GM12865 (cell line): Measurements from ENCODE around the gene NCK2.

Experiments
- DNase-seq: peaks from one replicate; pipeline ENCODE4 v3.0.0; 2010; ENCODE audit warnings: low read depth
- H3K4me3 ChIP-seq: 2 replicates; pipeline ENCODE4 v1.5.1; 2011; ENCODE audit warnings: mild to moderate bottlenecking, low read depth, low read length, control low read depth
- TF ChIP-seq, protein P1 (sequence below): IDR thresholded peaks from 2 replicates; pipeline ENCODE4 v1.5.1; 2011; ENCODE audit warnings: low read length, control low read depth, low read depth, inconsistent platforms; ENCODE audit not compliant: insufficient read depth; ENCODE audit errors: missing control alignments

NCK2 gene

DNA sequence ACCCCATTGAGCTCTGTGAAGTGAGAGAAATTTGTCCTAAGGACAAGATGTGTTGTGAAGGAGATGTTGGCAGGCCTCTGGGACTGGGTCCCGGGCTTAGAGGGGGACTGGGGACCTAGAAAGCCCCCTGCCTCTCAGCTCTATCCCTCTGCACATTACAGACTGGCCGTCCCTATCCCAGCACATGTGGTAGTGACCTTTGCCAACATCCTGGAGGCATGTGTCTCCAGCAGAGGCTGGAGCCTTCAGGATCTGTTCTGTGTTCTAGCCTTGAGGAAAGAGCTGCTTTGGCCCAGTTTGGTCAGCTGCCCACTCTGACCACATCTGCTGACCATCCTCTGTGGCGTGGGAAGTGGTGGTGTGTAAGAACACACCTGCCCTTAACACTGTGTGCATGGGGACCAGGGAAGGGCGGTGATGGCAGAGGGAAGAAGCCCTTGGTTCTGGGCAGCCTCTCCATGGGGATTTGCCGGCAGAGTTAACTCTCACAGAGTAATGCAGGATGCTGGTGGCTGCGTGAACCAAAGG, 33.4 kb downstream of the NCK2 start:
- H3K4me3 ChIP-seq = no peak overlapping the region
- DNase-seq = no peak
- TF ChIP-seq, protein P1, sequence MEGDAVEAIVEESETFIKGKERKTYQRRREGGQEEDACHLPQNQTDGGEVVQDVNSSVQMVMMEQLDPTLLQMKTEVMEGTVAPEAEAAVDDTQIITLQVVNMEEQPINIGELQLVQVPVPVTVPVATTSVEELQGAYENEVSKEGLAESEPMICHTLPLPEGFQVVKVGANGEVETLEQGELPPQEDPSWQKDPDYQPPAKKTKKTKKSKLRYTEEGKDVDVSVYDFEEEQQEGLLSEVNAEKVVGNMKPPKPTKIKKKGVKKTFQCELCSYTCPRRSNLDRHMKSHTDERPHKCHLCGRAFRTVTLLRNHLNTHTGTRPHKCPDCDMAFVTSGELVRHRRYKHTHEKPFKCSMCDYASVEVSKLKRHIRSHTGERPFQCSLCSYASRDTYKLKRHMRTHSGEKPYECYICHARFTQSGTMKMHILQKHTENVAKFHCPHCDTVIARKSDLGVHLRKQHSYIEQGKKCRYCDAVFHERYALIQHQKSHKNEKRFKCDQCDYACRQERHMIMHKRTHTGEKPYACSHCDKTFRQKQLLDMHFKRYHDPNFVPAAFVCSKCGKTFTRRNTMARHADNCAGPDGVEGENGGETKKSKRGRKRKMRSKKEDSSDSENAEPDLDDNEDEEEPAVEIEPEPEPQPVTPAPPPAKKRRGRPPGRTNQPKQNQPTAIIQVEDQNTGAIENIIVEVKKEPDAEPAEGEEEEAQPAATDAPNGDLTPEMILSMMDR = no peak

DNA sequence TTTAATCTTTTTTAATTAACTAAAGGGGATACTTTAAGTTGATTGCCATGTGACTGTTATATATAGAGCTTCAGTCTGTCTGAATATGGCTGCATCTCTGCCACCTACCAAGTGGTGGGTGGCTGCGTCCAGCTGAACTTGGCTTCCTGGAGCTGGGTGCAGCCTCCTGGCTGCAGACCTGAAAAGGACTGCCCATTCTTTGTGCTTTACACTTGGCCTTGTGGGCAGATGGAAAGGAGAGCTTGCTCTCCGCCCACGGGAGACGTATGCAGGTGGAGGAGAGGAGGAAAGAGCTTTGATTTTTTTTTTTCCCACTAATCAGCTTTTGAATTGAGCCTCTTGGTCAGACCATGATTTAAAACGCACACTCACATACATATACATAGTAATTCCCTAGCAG, 34.7 kb downstream of the NCK2 start:
- H3K4me3 ChIP-seq = no peak overlapping the region
- TF ChIP-seq, protein P1 = no peak
- DNase-seq = no peak

DNA sequence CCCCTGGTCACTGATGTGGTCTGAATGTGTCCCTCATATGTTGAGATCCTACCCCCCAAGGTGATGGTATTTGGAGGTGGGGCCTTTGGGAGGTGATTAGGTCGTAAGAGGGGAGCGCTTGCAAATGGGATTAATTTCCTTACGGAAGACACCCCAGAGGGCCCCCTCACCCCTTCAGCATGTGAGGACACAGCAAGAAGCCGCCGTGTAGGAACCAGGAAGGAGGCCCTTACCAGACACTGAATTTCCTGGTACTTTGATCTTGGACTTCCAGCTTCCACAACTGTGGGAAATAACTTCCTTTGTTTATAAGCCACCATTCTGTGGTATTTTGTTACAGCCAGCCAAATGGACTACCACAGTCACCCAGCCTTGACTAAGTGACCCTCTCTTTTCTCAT, 35.9 kb downstream of the NCK2 start:
- TF ChIP-seq, protein P1 = no peak
- no peak overlapping the region for H3K4me3 ChIP-seq
- DNase-seq = no peak

DNA sequence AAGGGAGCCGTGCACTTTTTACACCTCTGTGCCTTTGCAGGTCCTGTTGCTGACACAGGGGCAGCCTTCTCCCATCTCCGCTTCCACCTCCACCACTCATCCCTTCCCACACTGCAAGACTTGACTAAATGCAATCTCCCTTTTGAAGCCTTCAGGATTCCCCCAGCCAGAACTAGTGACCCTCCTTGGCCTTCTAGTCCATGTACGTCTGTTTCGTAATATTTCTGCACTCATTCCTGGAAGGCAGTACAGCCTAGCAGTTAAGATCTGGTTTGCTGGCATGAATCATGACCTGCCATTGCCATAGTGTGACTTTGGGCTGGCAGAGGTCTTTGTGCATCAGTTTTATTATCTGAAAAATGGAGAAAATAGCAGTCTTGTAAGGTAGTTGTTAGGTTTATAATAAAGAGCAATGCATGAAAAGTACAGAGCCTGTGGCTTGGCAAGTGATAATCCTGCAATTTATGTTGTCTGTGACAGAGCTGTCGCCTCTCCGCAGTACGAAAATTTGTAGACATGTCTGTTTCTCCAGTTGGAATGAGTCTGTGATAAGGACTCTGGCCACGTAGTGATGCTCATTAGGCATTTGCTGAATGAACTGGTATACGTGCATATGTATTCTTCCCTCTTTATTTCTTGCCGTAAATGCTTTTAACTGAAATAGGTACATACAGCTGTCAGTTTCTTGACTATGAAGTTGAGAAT, 36.7 kb downstream of the NCK2 start:
- H3K4me3 ChIP-seq = no peak overlapping the region
- DNase-seq = no peak
- TF ChIP-seq, protein P1 = no peak

DNA sequence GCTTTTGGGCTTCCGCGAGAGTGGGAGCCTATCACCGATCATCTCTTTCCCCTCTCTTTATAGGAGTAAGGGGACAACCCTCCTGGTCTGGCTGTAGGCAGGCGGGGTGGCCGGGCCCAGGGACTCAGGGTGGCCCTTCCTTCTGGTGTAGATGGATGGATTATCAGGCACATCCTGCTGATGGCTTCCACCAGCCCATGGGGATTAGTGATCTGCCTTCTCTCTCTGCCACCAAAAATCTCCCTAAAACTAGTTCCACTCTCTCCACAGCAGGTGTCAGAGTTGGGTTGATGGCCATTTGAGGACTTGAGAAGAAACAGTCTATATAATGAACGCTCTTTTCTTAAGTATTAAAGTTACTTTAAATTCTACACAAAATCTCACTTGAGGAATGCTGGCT, 37.4 kb downstream of the NCK2 start:
- H3K4me3 ChIP-seq = no peak overlapping the region
- TF ChIP-seq, protein P1 = peak; percentile 6
- DNase-seq = no peak

DNA sequence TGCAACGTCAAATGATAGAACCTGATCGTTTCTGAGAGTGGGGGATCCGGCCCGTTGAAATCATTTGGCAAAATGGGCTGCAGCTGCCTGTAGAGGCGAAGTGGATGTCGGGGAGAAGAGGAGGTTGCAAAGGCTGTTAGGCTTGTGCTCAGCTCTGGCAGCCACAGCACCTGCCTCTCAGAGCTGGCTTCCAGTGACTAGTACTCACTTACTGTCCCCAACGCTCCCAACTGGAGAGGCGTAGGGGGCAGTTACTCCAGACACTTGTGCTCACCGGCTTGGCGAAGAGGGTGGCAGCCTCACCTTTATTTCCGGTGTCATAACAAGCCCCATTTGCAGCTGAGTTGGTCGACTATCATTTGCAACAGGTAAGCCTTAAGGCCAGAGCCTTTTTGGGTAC, 37.9 kb downstream of the NCK2 start:
- no peak for DNase-seq
- TF ChIP-seq, protein P1 = no peak

More for the DNA sequence above, 37.9 kb downstream of the NCK2 start:
- H3K4me3 ChIP-seq = no peak overlapping the region
